GM21619 (cell line): Measurements from ENCODE around the gene LRMDA.

ENCODE experiments used
- ATAC-seq: cut with Tn5 transposase; IDR thresholded peaks from one replicate; pipeline ENCODE4 v1.9.1; 2021; ENCODE audit not compliant: unreplicated experiment

The LRMDA gene

DNA sequence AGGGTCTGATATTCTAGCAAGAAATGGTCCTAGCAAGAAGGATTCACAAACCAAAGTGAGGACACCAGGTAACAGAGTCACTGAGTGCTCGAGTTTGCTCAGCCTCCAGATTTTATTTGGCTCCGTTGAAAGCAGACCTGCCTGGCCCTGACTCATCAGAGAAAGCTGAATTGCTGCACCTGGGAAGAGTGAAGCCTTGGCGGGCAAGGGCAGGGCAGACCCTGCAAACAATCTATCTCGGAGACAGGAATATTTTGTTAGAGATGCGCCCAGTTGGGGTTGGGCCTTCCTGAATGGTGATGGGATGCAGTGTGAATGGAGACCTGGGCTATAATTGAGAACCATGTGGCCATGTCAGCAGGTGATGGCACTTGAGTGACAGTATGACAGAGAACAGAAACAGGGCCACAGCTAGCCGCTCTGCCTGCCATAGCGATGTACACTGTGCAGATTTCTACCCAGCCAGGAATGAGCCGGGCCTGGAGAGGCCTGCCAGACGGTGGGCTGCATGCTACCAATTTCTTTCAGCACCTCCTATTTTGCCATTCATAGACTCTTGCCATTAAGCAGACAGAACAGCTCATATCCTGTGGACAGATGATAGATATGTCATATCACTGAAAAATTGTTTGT lies 744.2 kb downstream of the LRMDA start:
- ATAC-seq = no peak

DNA sequence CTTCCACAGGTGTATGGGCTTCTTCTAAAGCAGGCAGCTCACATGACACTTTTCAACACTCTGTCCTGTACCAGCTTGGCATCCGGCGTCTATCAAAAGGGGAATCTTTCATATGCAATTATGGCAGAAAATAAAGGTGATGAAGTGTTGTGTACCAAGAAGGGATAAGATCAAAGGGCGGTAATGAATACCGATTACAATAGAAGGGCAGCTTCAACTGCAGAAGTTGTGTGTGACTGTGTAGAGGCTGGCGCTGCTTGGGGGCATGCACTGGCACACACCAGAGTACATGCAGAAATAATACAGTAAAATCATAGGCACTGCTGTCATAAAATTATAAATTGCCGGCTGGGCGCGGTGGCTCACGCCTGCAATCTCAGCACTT lies 744.7 kb downstream of the LRMDA start:
- no peak for ATAC-seq

DNA sequence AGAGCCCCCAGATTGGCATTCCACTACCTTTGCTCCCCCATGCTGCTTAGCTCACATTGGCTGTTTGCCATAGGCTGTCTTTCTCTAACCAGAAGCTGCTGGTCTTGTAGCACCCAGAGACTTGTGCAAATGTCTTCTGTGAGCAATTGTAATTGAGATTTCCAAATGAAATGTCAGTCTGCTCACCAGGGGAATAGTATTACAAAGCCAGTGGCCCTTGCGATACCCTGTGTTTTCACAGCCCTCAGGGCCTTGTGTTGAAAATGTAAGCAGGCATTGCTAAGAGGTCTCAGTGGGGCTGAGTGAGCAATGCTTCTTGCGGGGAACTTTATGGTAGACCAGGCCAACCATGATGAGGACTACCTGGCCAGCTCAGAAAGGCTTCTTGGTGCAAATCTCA lies 746.5 kb downstream of the LRMDA start:
- no peak for ATAC-seq

DNA sequence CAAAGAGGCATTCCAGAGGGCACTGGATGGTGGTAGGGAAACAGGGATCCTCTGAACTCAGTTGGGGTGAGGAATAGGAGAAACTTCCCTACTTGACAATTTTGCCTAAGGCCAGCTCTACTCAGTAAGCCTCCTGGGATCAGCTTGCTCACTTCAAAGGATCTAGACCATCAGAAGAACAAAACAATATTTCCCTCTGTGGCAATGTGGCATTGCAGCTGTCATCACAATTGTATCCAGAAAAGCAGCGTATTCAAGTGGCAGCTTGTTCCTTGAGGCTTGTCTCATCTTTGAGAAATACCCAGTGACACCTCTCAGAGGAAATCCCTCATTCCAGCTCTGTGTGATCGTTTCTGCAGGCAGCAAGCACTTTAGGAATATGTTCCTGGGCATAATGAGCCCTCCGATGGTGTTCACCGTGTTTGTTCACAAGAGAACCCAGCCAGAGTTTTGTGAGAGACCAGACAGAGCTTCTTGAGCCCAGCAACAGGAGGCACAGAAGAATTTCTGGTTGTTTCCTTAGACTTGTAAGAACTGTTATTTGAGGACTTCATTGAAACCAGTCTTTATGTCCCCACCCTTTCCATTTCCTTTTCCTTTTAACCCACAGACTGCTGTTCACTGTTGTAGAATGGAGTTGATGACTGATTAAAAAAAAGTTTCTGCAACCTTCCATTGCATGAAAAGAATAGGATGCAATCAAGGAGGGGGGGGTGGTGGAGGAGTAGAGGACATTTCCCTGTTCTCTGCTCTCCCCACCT lies 747.3 kb downstream of the LRMDA start:
- no peak for ATAC-seq

DNA sequence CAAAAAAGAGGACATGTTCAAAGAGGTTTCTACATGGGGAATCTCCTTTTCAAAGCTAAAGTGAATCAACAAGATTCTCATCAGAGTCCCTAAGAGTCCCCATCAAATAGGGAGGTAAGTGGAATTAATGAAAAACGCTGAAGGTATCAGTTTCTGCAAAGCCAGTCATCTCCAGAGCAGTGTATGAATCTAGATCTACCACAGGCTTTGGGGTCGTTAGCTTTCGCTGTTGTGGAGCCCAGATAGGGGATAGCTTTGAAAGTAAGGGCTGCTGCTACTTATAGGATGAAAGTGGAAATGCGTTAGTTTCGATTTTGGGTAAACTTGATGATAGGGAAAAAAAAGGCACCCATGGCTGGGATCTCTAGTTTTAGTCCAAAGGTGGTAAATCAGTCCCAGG lies 748.4 kb downstream of the LRMDA start:
- ATAC-seq = no peak

DNA sequence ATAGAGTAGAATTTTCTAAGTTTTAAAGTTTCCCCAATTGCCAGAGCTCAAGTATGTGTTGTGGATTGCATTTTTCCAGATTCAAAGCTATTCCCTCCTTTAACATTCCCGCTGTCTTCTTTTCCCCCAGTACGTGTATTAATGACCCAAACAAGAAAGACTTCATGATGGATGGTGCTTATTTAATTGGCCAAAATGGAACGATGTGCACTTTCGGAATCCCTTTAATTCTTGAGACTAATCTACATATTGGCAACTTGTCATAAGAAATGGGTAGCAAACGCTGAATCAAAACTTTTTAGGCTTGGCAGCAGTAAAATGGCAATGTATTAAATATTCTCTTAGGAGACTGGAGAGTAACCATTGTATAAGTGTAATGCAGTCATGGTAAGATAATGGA lies 753.2 kb downstream of the LRMDA start:
- ATAC-seq = no peak

DNA sequence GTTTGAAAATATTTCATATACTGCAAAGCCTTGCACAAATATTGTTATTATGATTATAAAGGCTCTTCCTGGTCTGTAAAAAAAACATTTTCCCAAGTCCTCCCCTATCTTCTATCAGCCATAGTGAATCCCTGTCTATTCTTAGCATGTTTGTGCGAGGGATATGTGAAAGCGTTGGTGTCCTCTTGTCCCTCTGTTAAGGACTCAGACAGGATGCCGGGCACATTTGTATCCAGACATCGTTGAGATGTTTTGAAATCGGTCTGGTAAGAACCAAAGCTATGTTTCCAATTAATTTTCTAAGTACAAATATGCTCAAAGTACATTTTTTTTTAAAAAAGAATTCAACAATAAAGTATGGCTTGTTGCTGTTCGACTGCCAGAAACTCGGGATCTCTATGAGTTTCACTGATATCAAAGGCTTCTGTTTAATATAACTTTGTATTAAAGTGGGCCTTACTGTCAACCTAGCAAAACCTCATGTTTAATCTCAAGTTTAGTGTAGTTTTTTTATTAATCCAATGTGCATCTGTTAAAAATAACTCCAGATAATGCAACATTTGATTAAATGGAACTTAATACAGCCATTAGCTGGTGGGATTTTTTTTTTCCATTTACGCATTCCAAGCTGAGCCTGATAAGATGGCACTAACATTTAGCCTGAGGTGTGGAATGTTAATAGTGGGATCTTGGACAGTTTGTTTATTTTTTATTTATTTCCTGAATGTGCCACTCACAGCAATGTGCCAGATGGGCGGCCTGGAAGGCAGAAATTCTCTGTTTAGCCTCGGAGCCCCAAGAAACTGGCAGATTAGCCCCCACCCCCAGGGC lies 754.3 kb downstream of the LRMDA start:
- ATAC-seq = no peak

DNA sequence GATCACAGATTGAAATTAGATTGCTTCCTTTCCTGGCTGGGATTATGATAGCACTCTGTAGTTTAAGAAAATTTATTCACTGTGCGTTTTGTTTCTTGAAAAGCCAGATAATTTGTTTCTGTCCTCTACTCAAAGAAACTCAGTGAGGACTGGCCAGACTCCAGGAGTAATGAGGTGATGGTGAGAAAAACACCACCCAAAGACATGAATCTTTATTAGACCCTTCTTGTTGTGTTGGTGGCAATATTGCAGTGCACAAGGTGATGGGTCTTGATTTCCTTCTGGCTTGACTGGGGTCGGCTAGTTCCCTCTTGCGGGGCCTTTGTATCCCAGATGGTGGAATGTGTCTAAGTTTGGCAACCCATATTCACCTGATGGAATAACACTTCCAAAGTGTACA lies 756.8 kb downstream of the LRMDA start:
- ATAC-seq = no peak

DNA sequence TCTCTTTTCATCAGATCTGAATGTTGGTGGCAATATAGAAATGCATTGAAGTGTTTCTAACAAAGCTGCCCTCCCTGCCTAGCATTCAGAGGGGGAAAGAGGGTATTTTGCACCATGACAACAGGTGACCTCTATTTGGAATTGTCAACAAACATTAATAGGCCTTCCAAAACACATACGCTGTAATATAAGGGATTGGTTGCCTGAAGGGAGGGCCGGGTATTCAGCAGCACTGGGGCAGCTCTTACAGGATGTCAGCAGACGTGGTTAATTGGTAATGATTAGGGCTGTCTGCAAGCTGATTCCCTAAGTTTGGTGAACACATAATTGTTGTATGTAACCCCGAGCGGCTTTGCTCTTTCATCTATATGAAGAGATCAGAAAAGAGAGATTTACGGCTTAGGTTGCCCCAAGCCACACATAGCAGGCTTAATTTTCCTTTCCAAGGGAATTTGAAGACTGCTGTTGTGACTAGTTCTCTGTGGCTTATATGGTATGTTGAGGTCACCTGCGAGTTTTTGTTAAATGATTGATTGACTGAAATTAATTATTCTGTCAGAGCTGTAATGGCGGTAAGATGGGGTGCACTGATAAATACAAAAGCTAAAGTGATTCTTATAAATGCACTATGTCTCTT lies 759.3 kb downstream of the LRMDA start:
- ATAC-seq = no peak

DNA sequence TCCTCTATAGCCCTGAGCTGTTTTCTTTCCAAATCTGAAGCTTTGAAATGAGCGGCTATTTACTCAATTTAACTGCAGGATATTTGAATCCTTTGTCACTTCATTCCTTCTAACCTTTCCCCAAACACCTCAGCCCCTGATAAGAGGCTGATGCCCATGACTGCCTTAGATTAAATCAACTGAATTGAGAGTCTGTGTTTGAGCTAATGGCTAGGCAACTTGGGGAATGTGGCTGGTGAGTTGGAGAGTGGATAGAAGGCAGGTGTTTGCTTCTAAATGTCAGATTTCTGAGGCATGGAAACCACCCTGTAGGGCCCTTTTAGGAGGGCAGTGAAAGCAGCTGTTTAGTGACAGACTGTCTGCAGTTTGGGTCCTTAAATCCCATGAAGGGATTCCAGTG lies 759.9 kb downstream of the LRMDA start:
- no peak for ATAC-seq

DNA sequence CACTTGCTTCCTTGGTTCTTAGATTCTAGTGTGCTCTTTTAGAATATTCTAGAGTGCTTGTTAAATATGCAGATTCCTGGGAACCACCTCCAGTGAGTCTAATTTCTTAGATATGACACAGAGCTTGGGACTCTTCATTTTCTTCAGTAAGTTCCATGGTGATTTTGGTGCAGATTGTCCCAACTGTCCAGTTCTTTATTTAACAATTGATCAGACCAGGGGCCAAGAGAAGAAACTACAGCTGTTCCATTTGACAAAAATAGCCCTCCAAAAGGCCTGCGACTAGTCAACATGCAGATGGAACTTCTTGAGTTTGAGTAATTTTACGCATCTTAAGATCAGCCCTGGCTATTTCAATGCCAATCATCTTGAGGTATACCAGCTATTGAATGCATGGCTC lies 760.7 kb downstream of the LRMDA start:
- ATAC-seq = no peak

DNA sequence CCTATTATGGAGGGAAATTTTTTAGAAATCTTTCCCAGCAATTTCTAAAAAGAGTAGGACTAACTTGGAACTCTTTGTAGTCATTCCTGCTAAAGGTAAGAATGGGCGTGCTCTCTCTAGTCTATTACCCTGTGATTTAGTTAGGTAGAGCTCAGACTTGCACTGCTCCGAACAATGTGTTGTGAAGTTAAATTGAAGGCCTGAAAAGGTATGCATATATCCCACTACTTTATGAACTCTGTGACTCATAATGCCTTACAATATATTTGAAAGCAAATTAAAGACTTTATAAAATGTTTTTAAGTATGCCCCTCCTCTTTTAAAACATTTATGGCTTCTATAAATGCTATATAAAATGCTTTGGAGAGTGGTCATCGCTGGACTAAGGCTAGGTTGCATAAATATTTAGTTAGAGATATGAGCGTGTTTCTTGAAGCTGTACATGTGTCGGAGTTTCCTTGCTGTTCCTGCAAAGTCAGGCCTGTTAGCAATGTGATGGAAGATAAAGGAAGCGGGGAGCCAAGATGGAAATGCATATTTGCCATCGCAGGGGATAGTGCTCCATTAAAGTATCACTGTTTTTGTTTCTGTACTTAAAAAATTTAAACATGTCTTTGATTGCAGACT lies 761.4 kb downstream of the LRMDA start:
- ATAC-seq = no peak

DNA sequence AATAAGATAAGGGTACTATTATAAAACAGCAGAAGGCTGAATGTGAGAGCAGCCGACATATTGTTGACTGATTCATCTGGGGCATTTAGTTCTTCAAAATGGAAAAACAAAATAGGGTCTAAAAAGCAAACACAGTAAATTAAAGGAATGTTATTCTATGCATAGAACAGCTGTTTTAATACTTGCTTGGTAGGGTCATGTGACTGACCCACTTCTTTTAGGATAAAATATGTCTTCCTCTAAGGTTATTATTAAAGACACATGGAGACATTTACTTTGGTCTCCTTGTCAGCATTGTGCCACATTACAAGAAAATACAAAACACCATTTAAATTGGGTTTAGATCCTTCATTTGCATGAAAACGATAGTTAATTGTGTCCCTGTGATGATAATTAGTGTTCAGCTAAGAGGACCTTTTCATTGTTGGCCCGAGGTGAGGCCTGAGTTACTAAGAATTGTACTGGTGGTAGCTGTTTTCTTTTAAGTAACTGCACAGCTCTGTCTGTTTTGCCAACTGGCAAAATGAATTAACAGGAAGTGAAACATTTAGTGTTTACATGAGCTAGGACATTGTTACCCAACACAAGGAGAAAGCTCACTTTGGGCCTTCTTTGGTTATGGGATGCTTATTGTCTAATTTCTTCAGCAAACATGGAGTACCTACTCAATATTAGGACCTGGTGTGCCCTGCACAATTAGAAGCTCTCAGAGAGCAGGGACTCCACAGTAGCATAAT lies 764.4 kb downstream of the LRMDA start:
- no peak for ATAC-seq

DNA sequence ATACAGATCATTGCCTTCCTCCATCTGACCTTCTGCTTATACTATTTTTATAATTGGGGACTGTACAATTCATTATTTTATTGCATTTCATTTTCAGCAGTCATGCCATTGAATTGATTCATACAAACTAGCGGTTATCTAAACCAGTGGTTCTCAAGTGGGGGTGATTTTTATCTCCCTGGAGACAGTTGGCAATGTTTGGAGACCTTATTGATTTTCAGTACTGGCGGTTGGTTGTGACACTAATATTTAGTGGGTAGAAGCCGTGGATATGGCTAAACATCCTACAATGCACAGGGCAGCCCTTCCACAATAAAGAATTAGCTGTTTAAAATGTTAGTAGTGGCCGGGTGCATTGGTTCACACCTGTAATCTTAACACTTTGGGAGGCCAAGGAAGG lies 765.9 kb downstream of the LRMDA start:
- ATAC-seq = no peak

DNA sequence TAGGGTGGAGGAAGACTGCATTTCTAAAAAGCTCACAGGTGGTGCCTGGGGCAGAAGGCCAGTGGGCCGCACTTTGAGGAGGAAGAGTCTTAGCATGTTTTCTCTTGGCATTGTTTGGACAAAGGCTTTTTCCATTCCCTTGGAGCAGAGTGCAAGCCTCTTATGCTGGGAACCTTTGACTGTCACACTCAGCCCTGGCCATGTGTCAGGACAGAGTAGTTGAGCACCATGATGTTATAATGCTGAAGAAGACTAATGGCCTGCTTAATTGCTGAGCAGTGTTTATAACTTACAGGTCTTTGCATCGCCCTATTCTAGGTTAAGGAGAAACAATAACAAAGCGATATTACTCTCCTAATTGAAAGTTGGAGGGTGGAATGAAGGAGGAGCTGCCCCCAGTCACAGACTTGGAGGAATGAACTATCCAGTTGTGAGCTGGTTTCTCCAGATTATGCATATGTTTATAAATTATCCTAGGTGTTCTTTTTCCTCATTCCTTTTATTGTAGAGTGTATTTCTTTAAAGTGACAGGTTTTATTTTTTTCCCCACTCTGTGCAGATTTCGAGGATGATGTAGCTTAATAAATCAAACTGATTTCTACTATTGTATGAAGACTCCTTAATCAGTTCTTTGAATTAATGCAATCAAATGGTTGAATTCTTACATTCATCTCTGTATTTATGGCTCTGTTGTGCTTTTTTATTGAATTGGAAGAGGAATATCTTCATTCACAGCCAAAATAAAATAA lies 767.0 kb downstream of the LRMDA start:
- no peak for ATAC-seq

DNA sequence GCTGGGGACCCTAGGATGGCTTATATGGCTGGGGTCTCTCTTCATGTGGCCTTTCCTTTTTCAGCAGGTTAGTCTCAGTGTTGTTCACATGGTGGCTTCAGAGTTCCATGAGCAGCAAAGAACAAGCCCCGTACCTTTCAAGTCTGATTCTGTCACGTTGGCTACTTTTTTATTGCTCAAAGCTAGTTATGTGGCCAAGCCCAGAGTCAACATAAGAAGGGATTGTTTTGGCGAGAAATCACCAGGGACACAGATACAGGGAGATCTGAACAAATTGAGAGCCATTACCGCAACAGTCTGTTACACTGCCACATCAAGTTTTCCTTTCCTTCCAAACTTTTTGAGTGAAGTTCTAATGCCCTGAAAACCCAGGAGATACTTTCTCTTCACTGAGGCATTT lies 770.5 kb downstream of the LRMDA start:
- no peak for ATAC-seq

DNA sequence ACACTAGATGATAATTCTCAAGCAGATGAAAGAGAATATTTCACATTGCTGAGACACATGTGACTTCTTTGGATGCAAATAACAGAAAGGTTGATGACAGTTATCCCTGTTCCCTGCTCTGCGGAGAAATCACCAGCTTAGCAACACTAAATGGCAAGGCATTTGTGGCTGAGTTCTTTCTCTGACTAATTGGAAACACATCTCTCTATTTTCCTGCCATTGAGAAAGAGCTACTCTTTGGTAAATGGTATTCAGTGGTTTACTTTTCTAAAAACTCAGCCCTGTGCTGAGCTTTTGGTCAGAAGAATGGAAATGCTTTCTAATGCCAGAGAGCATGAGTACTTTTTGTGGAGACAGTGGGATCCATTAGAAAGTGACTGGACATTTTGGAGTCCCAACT lies 771.4 kb downstream of the LRMDA start:
- ATAC-seq = no peak

DNA sequence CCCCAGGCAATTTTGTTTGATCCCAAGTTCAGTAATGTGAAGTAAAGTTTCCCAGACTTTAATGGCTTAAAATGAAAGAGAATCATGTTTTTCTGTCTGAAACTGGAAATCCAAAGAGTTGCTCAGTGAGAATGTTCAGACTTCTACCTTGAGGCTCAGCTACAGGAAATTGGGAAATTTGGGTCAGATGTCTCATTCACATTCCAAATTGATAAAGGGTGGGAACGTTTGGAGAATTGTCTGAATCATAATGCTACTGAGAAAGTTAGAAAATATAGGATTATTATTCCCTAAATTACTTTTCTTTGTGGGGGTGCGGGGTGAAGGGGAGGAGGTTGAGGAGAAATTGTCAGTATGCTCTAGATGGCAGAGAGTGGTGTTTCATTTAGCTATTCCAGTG lies 773.9 kb downstream of the LRMDA start:
- ATAC-seq = no peak

DNA sequence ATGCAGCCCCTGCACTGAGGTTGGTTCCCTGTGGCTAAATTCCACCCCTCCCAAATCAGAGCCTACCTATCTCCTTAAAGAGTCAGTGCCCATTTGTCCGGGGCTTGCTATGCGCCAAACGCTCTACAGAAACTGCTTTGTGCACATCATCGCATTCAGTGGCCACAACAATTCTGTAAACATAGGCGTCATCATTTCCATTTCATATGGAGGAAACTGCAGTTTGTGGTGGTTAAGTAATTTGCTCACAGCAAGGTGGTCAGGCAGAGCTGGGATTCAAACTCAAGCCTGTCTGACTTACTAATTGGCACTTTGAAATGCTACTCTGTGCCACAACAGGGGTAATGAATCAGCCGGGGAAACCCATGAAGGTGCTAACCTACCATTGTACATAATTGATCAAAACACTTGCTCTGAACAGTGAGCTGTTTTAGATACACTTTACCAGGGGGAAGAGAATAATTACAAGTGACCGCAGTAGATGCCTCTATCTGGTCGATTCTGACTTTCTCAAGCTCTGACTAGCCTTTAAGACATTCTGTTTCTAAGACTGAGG lies 775.5 kb downstream of the LRMDA start:
- ATAC-seq = no peak
